ENCODE results near the gene TBC1D12.

DNA sequence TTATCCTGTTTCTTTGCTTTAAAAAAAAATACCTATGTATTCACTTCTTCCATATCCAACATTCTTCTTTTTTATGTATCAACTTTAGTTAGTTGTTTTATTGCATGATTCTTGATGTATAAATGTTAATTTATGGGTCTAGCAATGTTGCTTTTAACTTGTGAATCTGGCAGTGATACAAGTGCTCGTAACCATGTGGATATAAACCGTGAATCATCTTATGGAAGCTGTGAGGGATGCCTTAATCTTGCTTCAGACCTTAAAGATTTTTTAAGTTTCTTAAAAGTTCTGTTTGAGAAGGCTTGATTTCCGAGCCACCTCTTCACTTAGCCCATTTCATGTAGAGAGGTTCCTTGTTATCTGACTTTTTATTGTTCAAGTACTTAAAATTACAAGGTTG lies 169.2 kb downstream of the TBC1D12 start:
- TF ChIP-seq TAF1 (IDR thresholded peaks at IDR 0.05; ENCODE audit: borderline replicate concordance, insufficient read depth, low read length): no peak
- no peak for TF ChIP-seq SIN3A (IDR thresholded peaks at IDR 0.05; ENCODE audit: borderline replicate concordance, insufficient read depth, low read length)

All from PFSK-1 (cell line).